GM18519 (cell line): ENCODE data around the gene SCN4A.
"Not testable (repeated sequence)": the region's sequence is repeated elsewhere in the genome, so short reads cannot be mapped to it uniquely, and the experiment has no call there.

Experiments
- ATAC-seq: cut with Tn5 transposase; IDR thresholded peaks from one replicate; pipeline ENCODE4 v1.9.1; 2021; ENCODE audit warnings: mild to moderate bottlenecking, moderate library complexity; ENCODE audit not compliant: unreplicated experiment, low FRiP score

SCN4A gene

GRCh38 chr17:63987221-63988126 is 14.8 kb upstream of the SCN4A start:
- ATAC-seq, result no peak

- ATAC-seq, result no peak
Measured at GRCh38 chr17:63986821-63987220, 14.1 kb upstream of the SCN4A start.

GRCh38 chr17:63985387-63986140 is 12.8 kb upstream of the SCN4A start:
- no peak for ATAC-seq

- no peak for ATAC-seq
Measured at GRCh38 chr17:63984651-63985386, 12.1 kb upstream of the SCN4A start.

- ATAC-seq, result no peak
Measured at GRCh38 chr17:63984236-63984635, 11.5 kb upstream of the SCN4A start.

GRCh38 chr17:63983320-63983719 is 10.6 kb upstream of the SCN4A start:
- ATAC-seq, result no peak

GRCh38 chr17:63982641-63983040 is 9.9 kb upstream of the SCN4A start:
- ATAC-seq, result not testable (repeated sequence)

GRCh38 chr17:63978272-63979200 is 5.8 kb upstream of the SCN4A start:
- ATAC-seq, result no peak

- no peak for ATAC-seq
Measured at GRCh38 chr17:63976702-63977101, 4.0 kb upstream of the SCN4A start.

GRCh38 chr17:63975541-63976092 is 2.9 kb upstream of the SCN4A start:
- no peak for ATAC-seq

GRCh38 chr17:63974594-63975192 is 2.0 kb upstream of the SCN4A start:
- ATAC-seq, result no peak

- no peak for ATAC-seq
Measured at GRCh38 chr17:63973930-63974593, 1.3 kb upstream of the SCN4A start.

- no peak for ATAC-seq
Measured at GRCh38 chr17:63973247-63973646, 529 bp upstream of the SCN4A start.

GRCh38 chr17:63969278-63969677 is 3.4 kb downstream of the SCN4A start:
- ATAC-seq, result no peak

GRCh38 chr17:63967953-63968352 is 4.8 kb downstream of the SCN4A start:
- no peak for ATAC-seq

- ATAC-seq, result no peak
Measured at GRCh38 chr17:63966646-63967264, 6.0 kb downstream of the SCN4A start.

GRCh38 chr17:63963123-63963522 is 9.6 kb downstream of the SCN4A start:
- no peak for ATAC-seq

- no peak for ATAC-seq
Measured at GRCh38 chr17:63962298-63962744, 10.4 kb downstream of the SCN4A start.
